Ishikawa (cell line): ENCODE data around the gene MMP14.

Source experiments
- CREB1 ChIP-seq: IDR thresholded peaks from 2 replicates; pipeline ENCODE4 v1.6.1; 2012; ENCODE audit warnings: low read depth
- MAX ChIP-seq: IDR thresholded peaks from 2 replicates; pipeline ENCODE4 v1.6.1; 2012
- TCF12 ChIP-seq: IDR thresholded peaks from 2 replicates; pipeline ENCODE4 v1.6.1; 2012; ENCODE audit warnings: low read depth

DNA sequence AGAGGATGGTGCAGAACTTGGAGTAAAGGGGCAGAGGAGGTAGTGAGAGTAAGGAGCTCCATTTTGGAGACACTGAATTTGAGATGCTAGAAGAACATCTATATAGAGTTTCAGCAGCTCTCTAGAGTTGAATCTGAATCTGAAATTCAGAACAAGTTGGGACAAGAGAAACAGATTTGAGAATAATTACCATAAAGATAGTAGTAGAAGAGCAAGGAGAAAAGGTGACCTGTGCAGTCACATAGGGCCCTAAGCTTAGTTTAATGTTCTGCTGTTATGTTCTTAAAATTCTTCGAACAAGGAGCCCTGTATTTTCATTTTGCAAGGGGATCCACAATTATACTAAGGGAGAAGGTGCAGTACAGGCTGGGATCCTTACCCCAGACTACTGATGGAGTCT is 54.0 kb downstream of the MMP14 start:
- TF ChIP-seq CREB1 (no peak), TCF12 (no peak), MAX (no peak)
